Stimulated activated CD8-positive, alpha-beta memory T cell treated with anti-CD3 and anti-CD28 coated beads, Interleukin-4, amount 100 ng/mL, for 24 hours (primary cell): ENCODE results near the gene FADS1.

Experiments used
- DNase-seq: peaks from one replicate; pipeline ENCODE4 v3.0.0-alpha.2; 2020; ENCODE audit warnings: low read depth

FADS1 gene

GRCh38 chr11:61795459-61795858 lies 21.3 kb downstream of the FADS1 start:
- no peak for DNase-seq

GRCh38 chr11:61794579-61794978 lies 22.2 kb downstream of the FADS1 start:
- DNase-seq, result no peak

DNA sequence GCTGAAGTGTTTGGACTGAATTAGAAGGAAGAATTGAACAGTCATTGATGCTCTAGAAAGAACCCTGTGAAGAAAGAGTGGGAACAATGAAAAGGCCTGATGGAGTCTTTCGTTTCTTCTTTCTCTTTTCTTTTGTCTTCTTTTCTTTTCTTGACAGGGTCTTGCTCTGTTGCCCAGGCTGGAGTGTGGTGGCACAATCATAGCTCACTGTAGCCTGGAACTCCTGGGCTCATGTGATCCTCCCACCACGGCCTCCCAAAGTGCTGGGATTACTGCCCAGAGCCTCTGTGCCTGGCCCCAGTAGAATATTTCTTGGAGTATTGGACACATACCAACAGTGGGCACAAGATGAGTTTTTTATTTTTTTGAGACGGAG lies 23.0 kb downstream of the FADS1 start:
- no peak for DNase-seq

DNA sequence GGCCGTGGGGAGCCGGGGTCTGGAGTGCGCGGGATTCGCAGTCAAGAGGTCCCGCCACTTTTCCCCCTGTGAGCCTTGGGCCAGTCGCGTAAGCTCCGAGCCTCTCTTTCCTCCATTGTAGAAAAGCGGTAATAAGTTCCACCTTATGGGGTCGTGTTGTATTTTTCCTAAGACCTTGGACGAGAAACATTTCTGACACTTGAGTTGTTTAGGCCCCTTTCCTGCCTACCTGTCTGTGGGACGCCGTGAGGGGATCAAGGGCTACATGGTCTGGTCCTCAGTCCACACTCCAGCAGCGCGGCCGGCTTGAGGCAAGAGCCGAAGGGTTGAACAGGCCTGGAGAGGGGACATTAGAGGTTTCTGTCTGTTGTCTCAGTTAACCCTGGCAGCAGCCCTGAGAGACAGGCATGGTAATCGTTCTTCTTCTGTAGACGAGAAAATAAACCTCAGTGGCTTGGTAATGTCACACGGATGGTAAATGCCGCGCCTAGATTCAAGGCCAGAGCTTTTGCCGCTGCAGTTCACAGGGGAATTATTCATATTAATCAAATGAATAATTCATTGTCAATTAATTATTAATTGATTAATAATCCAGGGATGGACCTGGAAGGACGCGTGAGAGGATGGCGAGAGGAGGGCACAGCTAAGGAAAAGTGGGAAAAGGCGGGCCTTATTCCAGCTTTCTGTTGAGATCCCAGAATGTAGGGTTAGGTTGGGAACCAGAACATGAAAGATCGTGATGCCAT lies 23.5 kb downstream of the FADS1 start:
- DNase-seq, result no peak

- DNase-seq, result peak; percentile 81
Observed at GRCh38 chr11:61792310-61793082, 24.3 kb downstream of the FADS1 start, which contains the start of the genes FEN1 and TMEM258. Gene FEN1 (plus strand): TSS chr11:61792911. CDS start chr11:61795362, 2,451 bp downstream. Gene TMEM258 (minus strand): TSS chr11:61792599. CDS start chr11:61792558, 41 bp downstream.

DNA sequence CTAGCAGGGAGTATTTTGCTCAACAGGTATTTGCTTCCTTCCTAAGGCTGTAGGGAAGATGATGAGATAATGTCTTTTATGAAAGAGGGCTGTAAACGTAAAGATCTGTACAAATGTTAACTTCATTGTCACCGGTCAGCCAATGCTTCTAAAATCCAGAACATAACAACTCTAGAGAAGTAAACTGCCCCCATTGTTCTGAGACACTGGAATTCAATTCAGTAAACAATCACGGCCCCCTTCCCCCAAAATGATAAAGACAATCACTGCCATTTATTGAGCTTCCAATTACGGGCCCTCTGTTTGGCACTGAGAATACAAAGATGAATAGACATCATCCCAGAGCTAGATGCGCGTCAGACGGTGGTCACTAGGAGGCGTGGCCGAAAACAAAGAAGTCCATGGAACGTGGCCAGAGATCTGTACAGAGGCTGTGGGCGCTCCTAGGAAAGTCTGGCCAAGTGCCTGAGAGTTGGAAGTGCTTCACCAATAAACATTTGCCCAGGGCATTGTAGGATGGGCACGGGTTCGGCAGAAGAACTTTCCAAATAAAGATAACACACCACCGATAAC lies 25.0 kb downstream of the FADS1 start:
- DNase-seq, result no peak

GRCh38 chr11:61787928-61788491 lies 28.8 kb downstream of the FADS1 start:
- no peak for DNase-seq

- no peak for DNase-seq
Observed at GRCh38 chr11:61785837-61786402, 30.9 kb downstream of the FADS1 start.

GRCh38 chr11:61784506-61784805 lies 32.3 kb downstream of the FADS1 start:
- no peak for DNase-seq

- DNase-seq, result no peak
Observed at GRCh38 chr11:61783717-61784505, 32.9 kb downstream of the FADS1 start.

DNA sequence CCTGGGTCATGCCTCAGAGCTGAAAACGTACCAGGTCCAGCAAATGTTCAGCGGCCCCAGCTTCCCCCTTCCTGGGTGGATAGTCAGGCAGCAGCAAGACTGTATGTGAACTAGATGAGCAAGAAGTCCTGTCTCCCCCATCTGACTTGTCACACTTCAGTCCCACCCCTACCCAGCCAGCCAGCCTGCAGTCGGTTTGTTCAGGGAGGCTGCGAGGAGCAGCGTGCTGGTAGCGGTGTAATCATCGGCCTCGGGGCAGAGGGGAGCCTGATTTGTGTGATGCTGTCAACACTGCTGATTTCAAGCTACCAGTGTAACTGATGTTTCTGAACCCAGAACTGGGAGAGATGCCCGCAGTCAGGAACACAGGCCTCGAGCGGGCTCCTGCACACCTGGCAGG lies 34.0 kb downstream of the FADS1 start:
- DNase-seq, result no peak

DNA sequence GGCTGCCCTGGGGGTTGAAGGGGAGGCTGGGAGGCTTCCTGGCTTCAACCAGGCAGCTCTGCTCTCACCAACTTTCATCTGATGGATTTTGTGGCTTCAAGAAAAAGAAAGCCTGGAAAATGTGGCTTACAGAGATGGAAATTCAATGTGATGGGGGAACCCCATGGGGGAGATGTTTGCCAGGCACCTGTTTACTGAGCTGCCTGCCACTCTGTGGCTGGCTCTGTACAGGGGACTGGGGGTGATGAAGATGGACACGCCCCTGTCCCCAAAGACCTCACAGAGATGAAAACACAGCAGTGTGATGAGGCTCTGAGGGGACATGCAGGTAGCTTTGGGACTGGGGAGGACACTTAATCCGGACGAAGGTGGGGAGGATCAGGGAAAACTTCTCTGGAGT lies 34.5 kb downstream of the FADS1 start:
- no peak for DNase-seq

DNA sequence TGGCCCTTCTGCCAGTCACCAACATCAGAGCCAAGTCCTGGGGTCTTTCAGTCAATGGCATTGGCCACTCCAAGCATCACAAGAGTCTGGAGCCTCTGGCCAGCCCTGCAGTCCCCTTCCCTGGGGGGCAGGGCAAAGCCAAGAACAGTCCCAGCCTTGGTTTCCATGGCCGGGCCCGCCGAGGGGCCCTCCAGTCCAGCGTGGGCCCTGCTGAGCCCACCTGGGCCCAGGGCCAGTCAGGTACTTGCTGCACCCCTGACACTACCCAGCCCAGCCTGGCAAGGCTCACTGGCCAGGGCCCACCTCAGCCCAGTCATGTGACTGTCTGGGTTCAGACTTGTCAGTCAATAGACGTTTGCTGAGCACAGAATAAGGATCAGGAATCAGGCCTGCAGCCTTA lies 35.2 kb downstream of the FADS1 start:
- no peak for DNase-seq

DNA sequence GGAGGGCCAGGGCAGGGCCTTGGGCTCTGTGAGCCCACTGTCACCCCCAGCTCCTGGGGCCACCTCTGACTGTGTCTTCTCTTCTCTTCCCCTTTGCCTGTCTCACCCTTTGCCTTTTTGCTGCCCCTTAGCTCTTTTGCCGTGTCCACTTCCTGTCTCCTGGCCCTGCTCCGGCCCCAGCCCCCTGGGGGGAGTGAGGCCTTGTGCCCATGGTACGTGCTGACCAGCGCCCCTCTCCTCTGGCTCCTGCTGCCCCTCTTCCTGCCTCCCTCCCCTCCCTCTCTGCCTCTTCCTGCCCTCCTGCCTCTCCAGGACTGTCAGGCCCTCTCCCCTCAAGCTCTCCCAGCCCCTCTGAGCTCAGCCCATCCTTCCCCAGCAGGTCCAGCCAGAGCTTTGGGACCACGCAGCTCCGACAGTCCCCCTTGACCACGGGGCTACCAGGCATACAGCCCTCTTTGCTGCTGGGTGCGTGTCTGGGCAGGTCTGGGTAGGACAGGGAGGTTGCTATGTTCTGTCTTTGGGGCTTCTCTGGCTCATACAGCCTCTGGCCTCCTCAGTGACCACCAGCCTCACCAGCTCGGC lies 36.1 kb downstream of the FADS1 start:
- no peak for DNase-seq

DNA sequence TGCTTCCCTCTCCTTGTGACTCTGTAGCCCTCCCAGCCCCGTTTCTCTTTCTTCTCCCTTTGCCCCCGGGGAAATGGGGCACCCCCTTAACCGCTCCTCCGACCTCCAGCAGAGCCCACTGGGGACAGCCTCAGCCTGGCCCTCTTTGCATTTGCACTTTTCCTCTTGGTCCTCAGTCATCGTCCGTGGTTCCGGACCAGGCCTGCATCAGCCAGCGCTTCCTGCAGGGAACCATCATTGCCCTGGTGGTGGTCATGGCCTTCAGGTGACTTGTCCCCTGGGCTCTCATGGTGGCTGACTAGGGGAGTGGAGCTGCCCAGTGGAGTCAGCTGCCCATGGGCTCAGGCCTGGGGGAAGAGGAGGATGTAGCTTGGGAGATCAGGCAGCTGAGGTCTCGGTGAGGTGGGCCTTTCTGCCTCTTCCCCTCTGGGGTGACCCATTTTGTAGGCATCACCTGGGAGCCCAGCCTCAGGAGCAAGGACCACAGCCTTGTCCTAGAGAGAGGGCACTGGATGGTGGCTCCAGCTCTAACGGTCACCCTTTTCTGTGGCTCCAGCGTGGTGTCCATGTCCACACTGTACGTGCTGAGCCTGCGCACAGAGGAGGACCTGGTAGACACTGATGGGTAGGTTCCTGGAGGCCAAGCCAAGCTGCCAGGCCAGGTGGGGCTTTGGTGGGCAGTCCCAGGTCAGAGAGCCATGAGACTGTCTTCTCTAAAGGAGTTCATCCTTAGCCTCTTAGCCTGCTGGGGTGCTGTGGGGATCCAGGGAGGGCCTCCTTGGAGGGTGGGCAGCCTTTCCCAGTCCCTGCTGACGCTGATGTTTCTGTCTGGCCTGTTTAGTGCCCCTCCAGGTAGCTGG lies 36.9 kb downstream of the FADS1 start:
- DNase-seq, result no peak

DNA sequence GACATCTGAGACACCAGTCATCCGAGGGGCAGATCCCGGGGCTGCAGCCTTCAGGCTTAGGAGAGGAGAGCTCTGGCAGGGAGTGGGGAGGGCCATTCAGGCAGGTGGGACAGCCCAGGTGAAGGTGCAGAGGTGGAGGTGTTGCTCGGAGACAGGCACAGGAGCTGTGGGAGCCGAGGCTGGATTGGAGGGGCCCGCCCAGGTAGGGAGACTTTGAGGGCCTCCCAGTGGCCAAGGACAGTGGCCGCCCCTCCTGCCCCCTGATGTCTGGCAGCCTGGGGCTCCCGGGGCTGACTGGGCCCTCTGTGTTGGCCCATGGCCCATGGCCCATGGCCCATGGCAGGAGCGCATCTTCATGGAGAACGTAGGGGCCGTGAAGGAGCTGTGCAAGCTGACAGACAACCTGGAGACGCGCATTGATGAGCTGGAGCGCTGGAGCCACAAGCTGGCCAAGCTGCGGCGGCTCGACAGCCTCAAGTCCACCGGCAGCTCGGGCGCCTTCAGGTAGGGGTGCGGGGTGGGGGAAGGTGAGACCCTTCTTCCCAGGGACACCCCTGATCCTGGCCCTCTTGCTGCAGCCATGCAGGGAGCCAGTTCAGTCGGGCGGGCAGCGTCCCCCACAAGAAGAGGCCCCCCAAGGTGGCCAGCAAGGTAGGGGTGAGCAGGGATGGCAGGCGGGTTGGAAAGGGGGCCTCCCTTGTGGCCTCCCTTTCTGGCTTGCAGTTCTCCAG lies 37.7 kb downstream of the FADS1 start:
- DNase-seq, result no peak

GRCh38 chr11:61778357-61778886 lies 38.4 kb downstream of the FADS1 start:
- DNase-seq, result no peak

GRCh38 chr11:61777234-61778090 lies 39.3 kb downstream of the FADS1 start:
- DNase-seq, result peak; percentile 54
